HG03196 (cell line): Measurements from ENCODE around the gene CLCNKA.
"Not testable (repeated sequence)": the region's sequence is repeated elsewhere in the genome, so short reads cannot be mapped to it uniquely, and the experiment has no call there.

Experiments
- ATAC-seq: cut with Tn5 transposase; IDR thresholded peaks from one replicate; pipeline ENCODE4 v1.9.1; 2021; ENCODE audit not compliant: unreplicated experiment

CLCNKA gene

DNA sequence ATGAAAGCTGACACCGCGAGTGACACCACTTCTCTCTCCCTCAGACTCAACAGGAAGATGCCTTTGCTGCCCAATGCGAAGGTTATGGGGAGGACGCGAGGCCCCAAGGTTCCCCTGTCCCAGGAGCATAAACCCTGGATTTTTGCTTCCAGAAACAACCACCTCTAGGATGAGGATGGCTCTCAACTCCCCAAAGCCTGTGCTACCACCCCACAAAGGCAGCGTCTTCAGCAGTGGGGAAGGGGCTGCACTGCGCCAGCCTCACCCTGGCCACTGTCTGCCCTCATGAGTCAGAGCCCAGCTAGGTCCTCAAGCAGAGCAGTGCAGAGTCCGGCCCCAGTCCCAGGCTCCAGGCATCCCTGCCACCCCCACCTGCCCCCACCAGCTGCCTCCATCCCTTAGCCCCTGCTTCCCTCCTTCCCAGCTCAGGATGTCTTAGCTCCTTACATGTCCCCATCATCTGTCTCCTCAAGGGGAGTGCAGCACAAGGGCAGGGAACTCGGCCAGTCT lies 24.7 kb upstream of the CLCNKA start:
- ATAC-seq = no peak

DNA sequence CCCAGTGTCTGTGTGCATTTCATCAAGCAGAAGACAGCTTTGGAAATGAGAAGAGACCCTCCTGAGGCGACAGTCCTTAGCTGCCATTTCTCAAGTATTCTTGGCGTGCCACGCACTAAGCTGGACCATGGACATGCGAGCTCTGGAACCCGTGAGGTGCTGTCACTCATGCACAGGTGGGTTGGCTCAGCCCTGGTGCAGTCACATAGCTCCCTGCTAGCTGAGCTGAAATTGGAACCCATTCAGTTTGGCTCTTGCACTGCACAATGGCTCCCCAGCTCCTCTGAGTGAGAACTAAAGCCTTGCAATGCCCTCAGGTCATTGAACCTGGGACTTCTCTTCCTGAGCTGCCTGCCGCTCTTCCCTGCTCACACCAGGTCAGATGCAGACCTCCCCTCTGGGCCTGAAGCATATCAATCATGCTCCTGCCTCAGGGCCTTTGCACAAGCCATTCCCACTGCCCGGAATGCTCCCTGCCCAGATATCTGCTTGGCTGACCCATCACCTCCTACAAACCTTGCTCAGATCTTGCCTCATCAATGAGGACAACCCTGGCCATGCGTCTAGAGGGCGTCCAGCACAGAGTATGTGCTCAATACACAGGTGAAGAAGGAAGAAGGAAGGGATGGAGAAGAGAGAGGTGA lies 24.1 kb upstream of the CLCNKA start:
- no peak for ATAC-seq

DNA sequence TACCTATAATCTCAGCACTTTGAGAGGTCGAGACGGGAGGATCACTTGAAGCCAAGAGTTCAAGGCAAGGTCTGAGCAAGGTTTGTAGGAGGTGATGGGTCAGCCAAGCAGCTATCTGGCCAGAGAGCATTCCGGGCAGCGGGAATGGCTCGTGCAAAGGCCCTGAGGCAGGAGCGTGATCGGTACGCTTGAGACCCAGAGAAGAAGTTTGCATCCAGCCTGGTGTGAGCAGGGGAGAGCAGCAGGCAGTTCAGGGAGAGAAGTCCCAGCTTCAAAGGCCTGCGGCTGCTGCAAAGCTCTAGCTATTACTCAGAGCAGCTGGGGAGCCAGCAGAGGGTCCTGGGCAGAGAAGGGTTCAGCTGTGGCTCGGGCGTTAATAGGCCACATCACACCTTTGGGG lies 22.9 kb upstream of the CLCNKA start:
- no peak for ATAC-seq

DNA sequence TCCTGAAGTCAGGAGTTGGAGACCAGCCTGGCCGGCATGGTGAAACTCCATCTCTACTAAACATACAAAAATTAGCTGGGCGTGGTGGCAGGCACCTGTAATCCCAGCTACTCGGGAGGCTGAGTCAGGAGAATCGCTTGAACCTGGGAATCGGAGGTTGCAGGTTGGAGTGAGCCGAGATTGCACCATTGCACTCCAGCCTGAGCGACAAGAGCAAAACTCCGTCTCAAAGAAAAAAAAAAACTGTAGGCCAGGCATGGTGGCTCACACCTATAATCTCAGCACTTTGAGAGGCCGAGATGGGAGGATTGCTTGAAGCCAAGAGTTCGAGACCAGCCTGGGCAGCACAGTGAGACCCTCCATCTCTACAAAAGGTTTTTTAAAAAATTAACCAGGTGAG lies 20.6 kb upstream of the CLCNKA start:
- not testable (repeated sequence) for ATAC-seq

DNA sequence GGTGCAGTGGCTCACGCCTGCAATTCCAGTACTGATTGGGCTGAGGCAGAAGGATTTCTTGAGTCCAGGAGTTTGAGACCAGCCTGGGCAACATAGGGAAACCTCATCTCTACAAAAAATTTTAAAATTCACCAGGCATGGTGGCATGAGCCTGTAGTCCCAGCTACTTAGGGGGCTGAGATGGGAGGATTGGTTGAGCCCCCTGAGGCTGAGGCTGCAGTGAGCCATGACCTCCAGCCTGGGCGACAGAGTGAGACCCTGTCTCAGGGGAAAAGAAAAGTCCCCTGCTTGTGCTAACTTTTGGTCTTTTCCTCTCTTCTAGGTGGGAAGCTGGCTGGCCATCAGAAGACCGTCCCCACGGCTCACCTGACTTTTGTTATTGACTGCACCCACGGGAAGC lies 16.2 kb upstream of the CLCNKA start:
- no peak for ATAC-seq

DNA sequence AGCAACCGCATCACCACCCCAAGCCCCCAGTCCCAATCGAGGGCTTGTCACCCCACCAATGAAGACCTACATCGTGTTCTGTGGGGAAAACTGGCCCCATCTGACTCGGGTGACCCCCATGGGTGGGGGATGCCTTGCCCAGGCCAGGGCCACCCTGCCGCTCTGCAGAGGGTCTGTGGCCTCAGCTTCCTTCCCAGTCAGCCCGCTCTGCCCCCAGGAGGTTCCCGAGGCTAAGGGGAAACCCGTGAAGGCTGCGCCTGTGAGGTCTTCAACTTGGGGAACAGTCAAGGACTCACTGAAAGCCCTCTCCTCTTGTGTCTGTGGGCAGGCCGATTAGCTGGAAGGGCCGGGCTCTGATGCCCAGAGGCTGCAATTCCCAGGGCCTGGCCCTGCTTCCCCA lies 15.8 kb upstream of the CLCNKA start:
- no peak for ATAC-seq

DNA sequence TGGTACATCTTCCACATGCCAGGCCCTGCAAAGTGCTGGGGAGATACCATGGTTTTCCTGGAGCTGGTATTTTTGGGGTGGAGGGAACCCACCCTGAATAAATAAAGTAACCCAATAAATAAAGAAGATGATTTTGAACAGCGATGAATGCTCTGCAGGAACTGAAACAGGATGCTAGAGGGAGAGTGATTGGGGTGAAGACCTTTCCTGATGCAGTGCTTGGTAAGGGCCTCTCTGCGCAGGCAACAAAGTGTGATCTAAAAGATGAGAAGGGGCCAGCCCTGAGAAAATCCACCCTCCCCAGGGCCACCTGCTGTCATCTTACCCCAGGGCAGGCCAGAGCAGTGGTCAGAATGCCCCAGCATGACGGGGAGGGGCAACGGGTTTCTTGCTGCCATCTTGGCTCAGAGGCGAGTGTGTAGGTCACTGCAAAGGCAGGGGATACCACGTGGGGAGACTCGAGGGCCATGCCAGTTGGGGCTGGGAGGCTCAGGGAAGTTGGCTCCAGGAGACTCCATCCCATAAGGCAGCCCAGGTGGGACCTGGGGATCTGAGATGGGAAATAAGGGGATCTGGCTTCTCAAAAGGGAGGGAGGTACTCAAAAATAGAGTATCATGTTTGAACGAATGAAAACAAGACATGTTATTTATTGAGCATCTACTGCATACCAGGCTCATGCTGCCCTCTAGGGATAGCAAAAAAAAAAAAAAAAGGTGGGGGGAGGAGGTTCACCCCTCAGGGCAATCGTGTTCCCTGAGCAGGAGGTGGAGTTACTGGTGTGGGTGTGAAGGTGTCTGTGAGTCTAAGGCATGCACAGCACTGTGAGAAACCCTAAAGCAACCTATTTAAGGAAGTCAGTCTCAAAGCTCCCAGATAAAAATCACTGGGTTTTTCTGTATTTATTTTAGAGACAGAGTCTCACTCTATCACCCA lies 15.0 kb upstream of the CLCNKA start:
- no peak for ATAC-seq

DNA sequence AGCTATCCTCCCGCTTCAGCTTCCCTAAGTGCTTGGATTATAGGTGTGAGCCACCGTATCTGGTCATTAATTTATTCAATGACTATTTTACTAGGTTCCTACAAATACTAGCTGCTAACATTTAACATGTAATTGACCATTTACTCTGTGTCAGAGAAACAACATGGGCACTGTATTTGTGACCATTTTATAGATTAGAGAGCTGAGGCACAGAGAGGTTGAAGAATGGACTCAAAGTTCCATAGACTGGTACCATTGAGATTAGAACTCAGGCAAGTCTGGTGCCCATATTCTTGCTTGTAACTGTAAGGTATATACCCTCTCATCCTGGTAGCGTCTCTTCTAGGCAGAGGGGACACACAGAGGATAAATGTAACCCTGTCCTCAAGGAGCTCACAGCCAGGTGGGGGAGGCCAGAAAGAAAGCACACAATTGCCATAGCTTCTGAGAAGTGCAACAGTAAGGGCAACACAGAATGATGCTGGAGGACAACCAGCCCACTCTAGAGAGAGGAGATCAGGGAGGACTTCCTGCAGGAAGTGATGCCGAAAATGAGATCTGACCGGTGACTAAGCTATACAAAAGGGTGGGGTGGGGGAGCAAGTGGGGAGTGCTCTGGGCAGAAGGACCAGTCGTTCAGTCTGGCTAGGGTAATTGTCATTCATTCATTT lies 14.0 kb upstream of the CLCNKA start:
- no peak for ATAC-seq

DNA sequence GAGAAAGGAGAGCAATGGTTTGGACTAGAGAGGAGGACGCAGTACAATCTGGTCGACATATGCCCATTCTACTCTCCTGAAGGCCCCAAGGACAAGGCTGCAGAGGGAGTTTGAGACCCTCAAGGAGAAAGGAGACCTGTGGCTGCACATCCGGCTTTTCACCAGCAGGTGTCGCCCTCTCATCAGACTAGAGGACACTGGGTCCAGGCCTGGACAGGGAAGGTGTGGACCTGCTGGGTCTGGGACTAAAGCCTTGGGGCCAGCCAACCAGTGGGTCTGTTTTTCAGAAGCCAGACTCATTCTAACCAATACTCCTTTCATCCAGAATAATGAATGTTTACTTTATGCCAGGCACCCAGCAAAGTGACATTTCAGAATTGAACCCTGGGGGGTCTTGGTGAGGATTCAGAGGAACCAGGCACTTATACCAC lies 12.8 kb upstream of the CLCNKA start:
- no peak for ATAC-seq

DNA sequence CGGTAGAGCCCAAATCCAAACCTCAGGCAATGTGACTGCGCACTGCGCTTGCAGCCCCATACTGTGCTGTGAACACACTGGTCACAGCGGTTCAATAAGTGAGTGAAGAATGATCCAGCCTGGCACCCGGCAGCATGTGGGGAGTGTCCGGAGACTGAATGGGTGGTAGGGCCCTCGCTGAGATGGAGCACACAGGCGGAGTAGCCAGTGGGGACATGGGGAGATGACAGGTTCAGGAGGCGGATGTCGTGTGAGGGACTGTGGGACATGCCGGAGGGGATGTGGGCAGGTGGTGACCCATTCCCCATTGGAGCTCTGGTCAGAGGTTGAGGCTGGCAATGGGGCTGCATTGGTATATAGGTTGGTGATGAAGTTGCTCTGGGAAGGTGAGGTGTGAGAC lies 12.2 kb upstream of the CLCNKA start:
- no peak for ATAC-seq

DNA sequence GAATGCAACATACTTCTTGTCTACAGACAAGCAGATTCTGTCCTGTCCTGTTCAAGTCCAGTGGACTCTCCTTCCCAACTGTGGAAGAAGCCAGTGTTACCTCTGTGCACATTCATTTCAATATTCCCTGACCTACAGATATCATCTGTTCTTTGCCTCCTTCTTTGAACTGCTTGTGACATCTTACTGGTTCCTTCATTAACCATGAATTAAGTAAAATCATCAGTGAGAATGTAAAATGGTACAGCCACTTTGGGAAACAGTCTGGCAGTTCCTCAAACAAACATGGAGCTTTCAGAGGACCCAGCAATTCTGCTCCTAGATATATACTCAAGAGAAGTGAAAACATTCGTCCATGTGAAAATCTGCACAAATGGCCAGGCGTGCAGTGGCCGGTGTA lies 11.0 kb upstream of the CLCNKA start:
- ATAC-seq = no peak

DNA sequence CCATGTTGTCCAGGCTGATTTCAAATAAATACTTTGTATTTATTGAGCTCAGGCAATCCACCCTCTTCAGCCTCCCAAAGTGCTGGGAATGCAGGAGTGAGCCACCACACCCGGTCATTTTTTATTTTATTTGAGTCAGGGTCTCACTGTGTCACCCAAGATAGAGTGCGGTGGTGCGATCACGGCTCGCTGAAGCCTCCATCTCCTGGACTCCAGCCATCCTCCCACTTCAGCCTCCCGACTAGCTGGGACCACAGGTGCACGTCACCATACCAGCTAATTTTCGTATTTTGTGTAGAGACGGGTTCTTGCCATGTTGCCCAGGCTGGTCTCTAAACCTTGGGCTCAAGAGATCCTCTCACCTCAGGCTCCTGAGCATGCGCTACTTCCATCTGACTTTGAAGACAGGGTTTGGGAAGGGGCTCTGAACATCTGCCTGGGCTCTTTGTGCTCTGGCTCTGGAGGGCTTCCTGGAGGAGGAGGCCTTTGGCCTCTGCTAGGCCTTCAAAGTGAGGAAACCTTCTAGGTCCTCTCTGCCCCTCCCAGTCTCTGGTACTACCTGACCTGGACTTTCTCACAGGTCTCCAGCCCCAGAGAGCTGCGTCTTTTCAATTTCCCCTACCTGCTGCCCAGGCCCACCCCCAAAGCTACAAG lies 9.8 kb upstream of the CLCNKA start:
- ATAC-seq = no peak

DNA sequence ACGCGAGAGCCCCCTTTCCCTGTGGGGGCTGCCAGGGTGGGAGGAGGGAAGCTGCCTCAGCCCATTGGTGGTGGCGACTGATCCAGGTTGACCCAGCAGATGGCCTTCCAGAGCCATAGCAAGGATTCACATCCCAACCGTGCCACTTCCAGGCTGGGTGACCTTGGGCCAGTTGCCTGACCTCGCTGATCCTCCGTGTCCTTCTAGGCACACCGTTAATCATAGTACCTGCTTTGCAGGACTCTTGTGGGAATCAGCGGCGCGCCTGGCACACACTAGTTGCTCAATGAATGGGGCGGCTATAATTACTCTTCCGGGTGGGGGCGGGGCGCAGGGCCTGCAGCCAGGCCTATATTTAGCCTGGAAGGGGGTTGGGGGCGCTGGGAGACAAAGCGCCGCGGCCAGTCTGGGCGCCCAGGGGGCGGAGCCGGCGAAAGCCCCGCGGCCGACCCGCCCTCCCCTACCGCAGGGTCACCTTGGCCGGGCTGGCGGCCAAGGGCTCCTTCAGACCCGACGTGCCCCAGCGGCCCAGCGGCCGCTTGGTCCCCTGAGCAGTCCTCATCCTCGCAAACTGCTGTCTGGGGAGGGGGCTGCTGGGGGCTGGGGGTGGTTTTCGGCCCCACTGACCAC lies 9.1 kb upstream of the CLCNKA start:
- ATAC-seq = no peak

DNA sequence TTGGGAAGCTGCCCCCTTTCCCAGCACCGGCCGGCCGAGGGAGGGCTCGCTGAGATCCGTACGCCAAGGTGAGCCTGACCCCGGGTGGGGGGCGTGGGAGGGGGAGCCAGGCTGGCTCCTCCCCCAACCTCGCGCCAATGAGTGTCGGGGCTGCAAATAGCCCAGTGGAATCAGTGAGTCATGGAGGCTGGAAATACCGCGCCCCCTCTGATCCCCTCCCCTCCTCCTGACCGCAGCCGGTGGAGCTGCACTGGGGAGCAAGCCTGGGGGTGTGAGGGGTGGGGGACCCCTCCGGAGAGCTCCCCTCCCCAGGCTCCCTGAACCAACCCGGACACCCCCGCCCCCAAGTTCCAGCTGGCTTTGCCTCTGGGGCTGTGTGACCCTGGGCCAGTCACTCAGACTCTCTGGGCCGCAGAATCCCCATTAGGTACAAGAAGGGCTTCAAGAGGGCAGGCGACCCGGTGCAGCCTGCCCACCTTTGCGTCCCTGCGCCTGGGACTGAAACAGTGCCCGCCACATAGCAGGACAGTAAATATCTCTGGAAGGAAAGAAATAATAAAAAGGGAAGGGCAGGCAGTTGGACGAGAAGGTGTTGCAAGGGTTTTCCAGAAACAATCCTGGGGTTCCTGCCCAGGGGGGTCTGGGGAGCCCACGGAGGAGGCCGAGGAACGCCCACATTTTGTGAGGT lies 8.5 kb upstream of the CLCNKA start:
- ATAC-seq = no peak

DNA sequence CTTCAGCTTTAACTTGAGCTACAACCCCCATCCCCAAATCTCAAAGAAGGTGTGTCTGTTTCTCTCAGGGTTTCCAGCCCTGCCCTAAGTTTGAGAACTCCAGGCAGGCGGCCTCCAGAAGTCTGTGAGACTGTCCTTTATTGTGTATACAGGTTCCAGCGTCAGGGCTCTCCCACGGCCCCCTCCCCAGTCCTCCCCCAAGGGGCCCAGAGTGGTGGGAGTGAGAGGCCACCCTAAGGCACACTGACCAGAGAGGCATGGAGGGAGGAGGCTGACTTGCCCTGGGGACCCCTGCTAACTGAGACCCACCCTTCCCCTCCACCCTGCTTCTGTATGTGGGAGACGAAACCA lies 8.0 kb upstream of the CLCNKA start:
- no peak for ATAC-seq

DNA sequence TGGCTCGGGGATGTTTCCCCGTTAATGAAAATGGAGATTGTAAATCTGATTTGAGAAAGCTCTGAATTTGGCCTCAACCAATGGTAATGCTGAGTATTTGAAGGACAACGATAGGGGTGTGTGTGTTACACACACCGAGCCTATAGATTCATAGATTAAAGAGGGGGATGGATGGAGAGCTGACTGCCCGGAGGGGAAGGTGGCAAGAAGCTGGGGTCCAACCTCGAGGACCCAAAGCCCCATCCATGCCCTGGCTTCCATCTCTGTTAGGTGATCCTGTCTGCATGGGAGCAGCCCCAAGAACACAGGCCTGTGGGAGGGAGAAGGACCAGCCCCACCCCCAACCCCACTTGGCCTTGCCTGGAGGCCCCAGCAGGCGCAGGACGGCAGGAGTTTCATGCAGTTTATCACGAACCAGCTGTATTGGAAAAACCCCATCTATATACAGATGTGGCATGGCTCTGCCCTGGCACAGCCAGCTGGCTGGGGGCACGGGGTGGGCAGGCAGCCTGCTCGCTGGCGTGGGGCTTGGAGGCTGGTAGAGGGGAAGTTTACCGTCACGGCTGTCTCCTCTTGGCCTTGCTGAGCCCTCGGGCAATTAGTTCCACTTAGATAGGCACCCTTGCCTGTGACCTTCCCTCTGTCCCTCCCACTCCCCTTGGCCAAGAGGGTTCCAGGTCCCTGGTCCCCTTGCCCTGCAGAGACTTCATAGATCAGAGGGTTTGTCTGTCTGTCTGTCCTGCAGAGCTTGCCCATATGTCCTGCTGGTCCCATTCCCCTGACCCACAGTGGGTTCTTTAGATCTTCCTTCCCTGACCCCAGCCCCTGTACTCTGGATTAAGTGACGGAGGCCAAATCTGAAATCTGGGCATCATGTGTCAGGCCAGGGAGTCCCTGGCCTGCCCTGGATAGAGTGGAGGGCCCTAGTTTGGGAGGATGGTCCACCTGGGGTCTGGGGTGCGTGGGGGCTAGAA lies 7.0 kb upstream of the CLCNKA start:
- ATAC-seq = no peak

DNA sequence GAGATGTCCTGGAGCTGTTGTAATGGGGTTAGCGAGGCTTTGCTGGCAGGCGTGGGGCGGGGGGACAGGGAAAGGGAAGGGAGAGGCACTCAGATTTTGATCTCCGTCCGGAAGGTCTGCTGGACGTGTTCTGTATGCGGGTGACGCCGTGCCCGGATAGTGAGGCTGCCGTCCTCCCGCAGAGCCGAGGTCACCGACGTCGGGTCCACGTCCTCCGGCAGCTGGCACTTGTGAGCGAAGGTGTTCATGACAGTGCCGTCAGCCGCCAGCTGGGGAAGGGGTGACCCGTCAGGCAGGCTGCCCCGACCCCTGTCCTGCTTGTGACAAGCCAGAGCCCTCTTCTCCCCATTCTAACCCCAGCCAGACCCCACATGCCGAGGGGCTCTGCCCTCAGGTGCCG lies 6.3 kb upstream of the CLCNKA start:
- no peak for ATAC-seq

DNA sequence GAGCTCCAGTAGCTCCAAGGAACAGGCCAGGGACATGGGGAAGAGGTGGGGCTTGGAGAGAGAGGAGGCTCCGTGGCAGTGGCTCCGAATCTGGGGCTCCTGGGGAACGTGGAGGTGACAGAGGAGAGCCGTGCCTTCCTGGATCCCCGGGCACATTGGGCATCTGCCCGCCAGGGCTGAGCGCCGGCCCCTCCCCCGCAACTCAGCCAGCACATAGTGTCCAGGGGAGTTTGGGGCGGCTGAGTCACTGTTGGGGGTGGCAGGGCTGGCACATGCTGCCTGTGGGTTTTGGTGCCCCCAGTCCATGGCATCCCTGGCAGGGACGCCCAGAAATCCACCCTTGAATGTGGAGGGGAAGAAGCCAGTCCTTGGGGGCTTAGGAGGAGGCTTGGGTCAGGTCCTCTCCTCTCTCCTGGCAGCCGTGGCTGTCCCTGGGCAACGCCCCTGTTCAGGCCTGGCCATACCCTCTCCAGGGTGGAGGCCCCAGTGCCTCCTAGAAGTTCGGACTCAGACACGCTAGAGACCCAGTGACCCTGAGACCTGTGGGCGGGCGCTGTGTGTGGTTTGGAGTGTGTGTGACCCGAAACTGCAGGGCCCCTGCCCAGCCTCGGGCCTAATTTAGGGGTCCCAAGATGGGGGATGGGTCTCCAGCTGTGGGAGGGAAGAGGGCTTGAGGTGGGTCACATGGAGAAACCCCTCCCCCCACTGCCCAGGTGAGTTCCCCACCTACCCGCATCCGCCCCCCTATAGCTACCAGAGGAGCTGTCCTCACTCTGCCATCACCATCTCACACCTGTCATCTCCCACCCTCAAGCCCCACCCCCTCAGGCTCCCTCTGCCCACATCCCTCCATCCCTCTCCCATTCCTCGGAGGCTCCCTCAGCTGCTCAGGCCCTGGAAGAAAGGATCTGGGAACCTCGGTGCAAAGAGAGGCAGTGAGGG lies 5.6 kb upstream of the CLCNKA start:
- ATAC-seq = no peak
